ENCODE results near the gene OMP. TPM values are rescaled to one million over a fixed set of nuclear protein-coding genes. Genes with fewer than 3 reads are reported as not detected.

The OMP gene
- total RNA-seq, 1 donor, result not detected

- Histone ChIP-seq H4K20me1 (ENCODE audit: insufficient read depth, low read length) (peaks cover 4% of the 10 kb centered on the region), H3K9me3 (ENCODE audit: low read depth, low read length) (no peaks in the 10 kb centered on the region), H3K4me2 (ENCODE audit: insufficient read depth, low read length) (peak overlapping the region; percentile 60), H3K36me3 (ENCODE audit: insufficient read depth, low read length) (no peaks in the 10 kb centered on the region), H2AFZ (ENCODE audit: low read length) (peak overlapping the region; percentile 12), H3K79me2 (ENCODE audit: insufficient read depth, low read length) (peaks cover 2% of the 10 kb centered on the region), H3K4me3 (ENCODE audit: insufficient read depth, low read length) (no peak overlapping the region), H3K27me3 (ENCODE audit: insufficient read depth, low read length) (no peaks in the 10 kb centered on the region), H3K27ac (ENCODE audit: low read depth, low read length) (peak overlapping the region; percentile 83), H3K4me1 (ENCODE audit: insufficient read depth, low read length) (peaks cover 45% of the 10 kb centered on the region)
- DNase-seq (ENCODE audit: insufficient read length, low spot score, missing footprints), result peak; percentile 95
- TF ChIP-seq CTCF (IDR thresholded peaks at IDR 0.05; ENCODE audit: extremely low read depth, low read depth, low read length), result no peak
Observed at GRCh38 chr11:77109236-77110019, 6.8 kb downstream of the OMP start.

- no peak overlapping the region for H2AFZ ChIP-seq (ENCODE audit: low read length)
- peaks cover 4% of the 10 kb centered on the region for H4K20me1 ChIP-seq (ENCODE audit: insufficient read depth, low read length)
- no peak overlapping the region for H3K4me3 ChIP-seq (ENCODE audit: insufficient read depth, low read length)
- H3K27ac ChIP-seq (ENCODE audit: low read depth, low read length), result no peak overlapping the region
- H3K27me3 ChIP-seq (ENCODE audit: insufficient read depth, low read length), result no peaks in the 10 kb centered on the region
- no peaks in the 10 kb centered on the region for H3K36me3 ChIP-seq (ENCODE audit: insufficient read depth, low read length)
- H3K9me3 ChIP-seq (ENCODE audit: low read depth, low read length), result no peaks in the 10 kb centered on the region
- no peak for TF ChIP-seq CTCF (IDR thresholded peaks at IDR 0.05; ENCODE audit: extremely low read depth, low read depth, low read length)
- H3K4me2 ChIP-seq (ENCODE audit: insufficient read depth, low read length), result no peak overlapping the region
- H3K79me2 ChIP-seq (ENCODE audit: insufficient read depth, low read length), result peaks cover 2% of the 10 kb centered on the region
- peaks cover 45% of the 10 kb centered on the region for H3K4me1 ChIP-seq (ENCODE audit: insufficient read depth, low read length)
- DNase-seq (ENCODE audit: insufficient read length, low spot score, missing footprints), result peak; percentile 80
Observed at GRCh38 chr11:77110836-77111235, 8.2 kb downstream of the OMP start.

GRCh38 chr11:77111277-77111676, 8.6 kb downstream of the OMP start:
- H3K27ac ChIP-seq (ENCODE audit: low read depth, low read length), result no peak overlapping the region
- H3K36me3 ChIP-seq (ENCODE audit: insufficient read depth, low read length), result no peaks in the 10 kb centered on the region
- no peaks in the 10 kb centered on the region for H3K9me3 ChIP-seq (ENCODE audit: low read depth, low read length)
- H3K4me3 ChIP-seq (ENCODE audit: insufficient read depth, low read length), result no peak overlapping the region
- no peaks in the 10 kb centered on the region for H3K27me3 ChIP-seq (ENCODE audit: insufficient read depth, low read length)
- no peak overlapping the region for H2AFZ ChIP-seq (ENCODE audit: low read length)
- no peak overlapping the region for H3K4me2 ChIP-seq (ENCODE audit: insufficient read depth, low read length)
- H4K20me1 ChIP-seq (ENCODE audit: insufficient read depth, low read length), result peaks cover 4% of the 10 kb centered on the region
- no peak for TF ChIP-seq CTCF (IDR thresholded peaks at IDR 0.05; ENCODE audit: extremely low read depth, low read depth, low read length)
- peaks cover 2% of the 10 kb centered on the region for H3K79me2 ChIP-seq (ENCODE audit: insufficient read depth, low read length)
- peaks cover 45% of the 10 kb centered on the region for H3K4me1 ChIP-seq (ENCODE audit: insufficient read depth, low read length)
- DNase-seq (ENCODE audit: insufficient read length, low spot score, missing footprints), result peak; percentile 87

- DNase-seq (ENCODE audit: insufficient read length, low spot score, missing footprints), result peak; percentile 88
- no peaks in the 10 kb centered on the region for H3K27me3 ChIP-seq (ENCODE audit: insufficient read depth, low read length)
- no peaks in the 10 kb centered on the region for H3K36me3 ChIP-seq (ENCODE audit: insufficient read depth, low read length)
- no peak overlapping the region for H3K4me2 ChIP-seq (ENCODE audit: insufficient read depth, low read length)
- TF ChIP-seq CTCF (IDR thresholded peaks at IDR 0.05; ENCODE audit: extremely low read depth, low read depth, low read length), result no peak
- H4K20me1 ChIP-seq (ENCODE audit: insufficient read depth, low read length), result peaks cover 4% of the 10 kb centered on the region
- H3K4me3 ChIP-seq (ENCODE audit: insufficient read depth, low read length), result no peak overlapping the region
- H3K79me2 ChIP-seq (ENCODE audit: insufficient read depth, low read length), result peaks cover 2% of the 10 kb centered on the region
- H3K27ac ChIP-seq (ENCODE audit: low read depth, low read length), result no peak overlapping the region
- H3K9me3 ChIP-seq (ENCODE audit: low read depth, low read length), result no peaks in the 10 kb centered on the region
- H2AFZ ChIP-seq (ENCODE audit: low read length), result no peak overlapping the region
- peaks cover 45% of the 10 kb centered on the region for H3K4me1 ChIP-seq (ENCODE audit: insufficient read depth, low read length)
Observed at GRCh38 chr11:77111946-77112345, 9.3 kb downstream of the OMP start.

Measured in osteoblast (primary cell).